ENCODE results near the gene GRAMD1C.

GRAMD1C gene

GRCh38 chr3:113867506-113867905, 28.9 kb downstream of the GRAMD1C start:
- DNase-seq: no peak

- DNase-seq: no peak
Observed at GRCh38 chr3:113873293-113873692, 34.7 kb downstream of the GRAMD1C start.

- DNase-seq: no peak
Observed at GRCh38 chr3:113873814-113874526, 35.4 kb downstream of the GRAMD1C start.

- DNase-seq: no peak
Observed at GRCh38 chr3:113878403-113878802, 39.8 kb downstream of the GRAMD1C start.

DNA sequence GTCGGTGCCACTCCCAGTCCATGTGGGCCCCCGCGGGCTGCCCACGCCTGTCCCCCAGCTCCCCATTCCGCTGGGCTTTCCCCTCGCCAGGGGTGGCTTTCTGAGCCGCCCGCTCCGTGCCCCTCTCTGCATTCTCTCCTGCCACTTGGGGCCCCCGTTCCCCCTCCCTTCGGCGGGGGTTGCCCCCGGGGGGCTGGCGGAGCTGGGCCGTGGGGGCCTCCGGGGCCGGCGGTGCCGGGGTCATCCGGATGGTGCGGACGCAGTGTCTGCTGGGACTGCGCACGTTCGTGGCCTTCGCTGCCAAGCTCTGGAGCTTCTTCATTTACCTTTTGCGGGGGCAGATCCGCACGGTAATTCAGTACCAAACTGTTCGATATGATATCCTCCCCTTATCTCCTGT, 46.5 kb downstream of the GRAMD1C start:
- DNase-seq: no peak

DNA sequence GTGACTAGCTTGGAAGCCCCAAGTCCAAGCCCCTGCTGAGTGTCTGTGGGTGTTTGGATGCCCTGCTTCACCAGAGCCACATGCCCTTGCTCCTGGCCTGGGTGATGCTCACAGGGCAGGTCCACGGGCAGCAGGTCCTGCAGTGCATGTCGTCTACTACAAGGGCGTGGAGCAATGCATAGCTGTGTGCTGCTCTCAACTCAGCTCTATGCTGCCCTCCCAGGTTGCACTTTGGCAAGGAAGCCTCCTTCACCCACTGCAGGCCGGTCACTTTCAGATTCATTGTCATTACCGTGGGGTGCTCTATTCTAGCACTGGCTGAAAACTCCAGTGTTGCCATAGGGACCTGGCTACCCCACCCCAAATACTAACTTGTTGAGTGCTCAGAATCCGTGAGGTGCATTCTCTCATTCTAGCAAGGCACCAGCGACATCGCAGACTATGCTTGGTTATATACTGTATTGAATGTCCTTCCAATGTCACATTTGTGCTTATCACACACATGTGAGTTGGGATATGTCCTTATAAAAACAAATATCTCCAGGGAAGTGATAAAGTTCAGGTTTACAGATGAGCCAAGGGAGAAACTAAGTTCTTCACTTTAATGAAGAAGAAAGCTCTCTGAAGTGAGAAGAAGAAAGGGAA, 51.8 kb downstream of the GRAMD1C start:
- no peak for DNase-seq

DNA sequence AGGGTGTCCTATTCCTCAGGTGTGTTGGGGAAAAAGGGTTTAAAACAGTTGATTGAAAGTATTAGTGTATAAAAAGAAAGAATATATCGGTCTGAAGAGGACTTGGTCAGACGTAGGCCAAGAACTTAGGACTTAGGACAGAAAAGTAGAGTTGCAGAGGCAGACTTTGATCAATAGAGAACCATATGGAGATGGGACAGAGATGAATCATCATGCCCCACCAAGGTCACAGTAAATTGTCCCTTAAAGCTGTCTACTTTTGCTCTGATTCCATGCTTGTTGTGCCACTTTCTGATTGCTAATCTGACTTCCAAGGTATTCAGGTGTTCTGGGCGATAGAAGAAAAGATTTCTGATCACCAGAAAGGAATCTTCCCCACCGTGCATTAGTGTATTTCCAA, 56.3 kb downstream of the GRAMD1C start:
- no peak for DNase-seq

- DNase-seq: no peak
Observed at GRCh38 chr3:113895964-113896363, 57.4 kb downstream of the GRAMD1C start.

GRCh38 chr3:113896930-113897329, 58.3 kb downstream of the GRAMD1C start:
- DNase-seq: no peak

- no peak for DNase-seq
Observed at GRCh38 chr3:113897373-113897777, 58.8 kb downstream of the GRAMD1C start.

DNA sequence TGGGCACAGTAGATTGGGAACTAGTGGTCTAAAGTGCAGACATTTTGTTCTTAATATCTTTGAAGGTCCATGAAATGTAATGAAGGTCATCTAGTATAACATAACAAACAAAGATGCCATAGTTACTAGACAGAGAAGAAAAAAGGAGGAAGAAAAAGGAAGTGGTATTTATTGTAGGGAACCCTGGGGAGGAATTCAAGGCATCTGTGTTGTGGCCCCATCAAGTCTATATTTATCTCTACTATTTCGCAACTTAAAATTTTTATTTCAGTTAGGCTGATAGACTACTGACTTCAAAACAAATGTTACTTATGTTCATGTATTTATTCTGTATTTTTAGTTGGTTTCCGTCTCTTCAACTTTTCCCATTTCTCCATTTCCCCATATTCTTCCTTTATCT, 60.3 kb downstream of the GRAMD1C start:
- DNase-seq: no peak

- no peak for DNase-seq
Observed at GRCh38 chr3:113906568-113907140, 68.1 kb downstream of the GRAMD1C start.

DNA sequence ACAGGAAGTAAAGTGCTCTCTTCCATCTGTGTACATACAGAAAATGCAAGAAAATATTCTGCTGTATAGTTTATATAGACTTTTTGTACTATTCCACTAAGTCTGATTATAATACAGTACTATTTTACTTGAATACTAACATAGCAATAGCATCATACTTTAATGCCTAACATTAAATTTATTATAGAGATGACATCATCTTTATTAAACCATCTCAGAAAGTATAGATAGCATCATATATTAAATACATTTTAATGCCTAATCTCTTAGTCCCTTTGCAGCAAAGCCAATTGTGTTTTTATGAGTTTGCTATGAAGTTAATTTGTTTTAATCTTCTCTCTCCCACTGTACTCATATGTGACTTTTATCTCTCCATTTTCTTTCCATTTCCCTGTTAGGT, 69.5 kb downstream of the GRAMD1C start:
- DNase-seq: no peak

- no peak for DNase-seq
Observed at GRCh38 chr3:113910966-113911365, 72.4 kb downstream of the GRAMD1C start.

GRCh38 chr3:113912552-113913236, 74.1 kb downstream of the GRAMD1C start:
- DNase-seq: peak; percentile 73

- DNase-seq: no peak
Observed at GRCh38 chr3:113914646-113915045, 76.1 kb downstream of the GRAMD1C start.

- DNase-seq: no peak
Observed at GRCh38 chr3:113927556-113927955, 89.0 kb downstream of the GRAMD1C start.

GRCh38 chr3:113946831-113947230, 108.2 kb downstream of the GRAMD1C start:
- no peak for DNase-seq

- peak; percentile 75 for DNase-seq
Observed at GRCh38 chr3:113947372-113948014, 108.9 kb downstream of the GRAMD1C start, which contains the start of gene ZDHHC23. Gene ZDHHC23 (plus strand): TSS chr3:113948013. CDS start chr3:113948803, 790 bp downstream.

DNA sequence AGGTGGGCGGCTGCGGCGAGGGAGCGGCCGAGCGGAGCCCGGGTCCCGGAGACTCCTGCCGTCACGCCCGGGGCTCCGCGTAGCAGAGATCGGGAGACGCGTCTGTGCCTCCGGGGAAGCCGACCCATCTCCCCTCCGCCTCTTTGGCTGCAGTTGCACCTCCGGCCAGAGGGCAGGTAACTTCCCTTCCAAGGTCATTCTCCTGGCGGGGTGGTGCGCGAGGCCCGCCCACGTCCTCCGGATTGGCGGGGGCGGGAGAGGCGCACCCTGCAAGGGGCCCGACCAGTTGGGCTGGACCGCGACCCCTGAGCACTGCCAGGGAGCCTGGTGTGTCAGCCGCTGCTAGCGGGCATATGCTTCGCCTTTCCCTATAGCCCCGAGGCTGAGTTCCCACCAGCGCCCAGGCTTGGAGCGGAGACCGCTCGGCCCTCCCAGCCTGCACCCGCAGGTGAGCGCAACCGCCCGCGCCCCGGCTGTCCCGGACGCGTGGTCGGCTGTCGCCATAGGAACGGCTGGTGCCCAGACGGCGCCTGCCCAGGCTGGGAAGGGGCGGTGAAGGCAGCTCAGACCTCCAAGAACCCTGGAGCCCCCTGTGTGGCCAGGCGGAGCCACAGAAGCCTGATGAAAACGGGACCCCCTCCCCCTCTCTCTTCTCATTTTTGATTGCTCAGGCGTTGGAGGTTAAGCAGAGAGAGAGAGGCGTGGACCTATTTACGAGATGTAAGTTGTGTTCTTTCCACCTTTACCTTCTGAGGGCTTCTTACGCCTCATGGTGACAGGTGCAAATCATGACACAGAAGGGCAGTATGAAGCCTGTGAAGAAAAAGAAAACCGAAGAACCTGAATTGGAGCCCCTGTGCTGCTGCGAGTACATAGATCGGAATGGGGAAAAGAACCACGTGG, 109.7 kb downstream of the GRAMD1C start:
- DNase-seq: peak; percentile 68

DNA sequence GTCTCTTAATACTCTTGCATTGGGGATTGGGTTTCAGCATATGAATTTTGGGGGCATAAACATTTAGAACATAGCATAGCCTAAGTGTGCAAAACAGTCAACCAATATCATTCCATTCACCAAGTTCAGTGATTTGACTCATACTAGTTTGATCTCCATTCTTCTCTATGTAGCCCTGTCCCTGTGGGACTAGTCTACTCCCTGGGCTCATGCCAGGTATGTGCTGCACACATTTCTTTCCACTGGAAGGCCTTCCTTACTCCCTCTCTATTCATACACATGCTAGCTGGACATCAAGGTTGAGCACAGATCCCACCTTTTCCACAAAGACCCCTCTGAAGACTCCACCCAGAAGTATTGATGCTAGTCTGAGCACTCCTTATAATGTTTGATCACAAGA, 114.3 kb downstream of the GRAMD1C start:
- no peak for DNase-seq

DNA sequence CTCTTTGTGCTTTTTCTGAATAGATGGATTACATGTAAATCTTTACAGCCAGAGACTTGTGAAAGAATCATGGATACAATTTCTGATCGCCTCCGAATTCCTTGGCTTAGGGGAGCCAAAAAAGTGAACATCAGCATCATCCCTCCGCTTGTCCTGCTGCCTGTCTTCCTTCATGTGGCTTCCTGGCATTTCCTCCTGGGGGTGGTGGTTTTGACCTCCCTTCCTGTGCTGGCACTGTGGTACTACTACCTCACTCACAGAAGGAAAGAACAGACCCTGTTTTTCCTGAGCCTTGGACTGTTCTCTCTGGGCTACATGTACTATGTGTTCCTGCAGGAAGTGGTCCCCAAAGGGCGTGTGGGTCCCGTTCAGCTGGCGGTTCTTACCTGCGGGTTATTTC, 115.1 kb downstream of the GRAMD1C start:
- no peak for DNase-seq
